Osteocyte (in vitro differentiated cells): ENCODE data around the gene SP2. TPM values are rescaled to one million over a fixed set of nuclear protein-coding genes. Genes with fewer than 3 reads are reported as not detected.

Experiments
- DNase-seq: peaks from one replicate; pipeline ENCODE4 v3.0.0; 2021; ENCODE audit warnings: mixed read lengths; ENCODE audit not compliant: unreplicated experiment; ENCODE audit errors: extremely low spot score
- H3K27ac Mint-ChIP-seq: one replicate; pipeline ENCODE4 v1.8.0; 2021; ENCODE audit warnings: mild to moderate bottlenecking, mixed read lengths; ENCODE audit not compliant: unreplicated experiment
- H3K27me3 Mint-ChIP-seq: one replicate; pipeline ENCODE4 v1.8.0; 2021; ENCODE audit warnings: mixed read lengths; ENCODE audit not compliant: unreplicated experiment
- H3K36me3 Mint-ChIP-seq: one replicate; pipeline ENCODE4 v1.8.0; 2021; ENCODE audit warnings: mixed read lengths; ENCODE audit not compliant: unreplicated experiment
- H3K4me1 Mint-ChIP-seq: one replicate; pipeline ENCODE4 v1.8.0; 2021; ENCODE audit warnings: mixed read lengths; ENCODE audit not compliant: unreplicated experiment
- H3K4me3 Mint-ChIP-seq: one replicate; pipeline ENCODE4 v1.8.0; 2021; ENCODE audit warnings: mild to moderate bottlenecking, moderate library complexity, mixed read lengths; ENCODE audit not compliant: unreplicated experiment
- H3K9me3 Mint-ChIP-seq: one replicate; pipeline ENCODE4 v1.8.0; 2021; ENCODE audit warnings: mixed read lengths; ENCODE audit not compliant: unreplicated experiment
- CTCF ChIP-seq: fragments of 200-600 bp; sonication (generic); IDR thresholded peaks from 2 replicates; pipeline ENCODE4 v1.5.0; 2021; ENCODE audit warnings: antibody characterized with exemption, mild to moderate bottlenecking, moderate library complexity
- total RNA-seq: library from RNA; stranded (reverse); gene quantifications from 2 replicates; pipeline ENCODE4 v1.2.1, GENCODE V29; 2021

SP2 gene
- total RNA-seq, 1 donor from 2014 or later = 19.9 TPM

- Mint-ChIP-seq H3K27me3 (no peaks in the 10 kb centered on the region), H3K4me3 (no peak overlapping the region), H3K36me3 (no peaks in the 10 kb centered on the region), H3K9me3 (no peaks in the 10 kb centered on the region), H3K4me1 (peaks cover 12% of the 10 kb centered on the region), H3K27ac (peak overlapping the region; percentile 34)
- no peak for DNase-seq
- peak; percentile 73 for TF ChIP-seq CTCF
Observed at GRCh38 chr17:47946929-47947397, 50.9 kb downstream of the SP2 start.

- H3K27me3 Mint-ChIP-seq = no peaks in the 10 kb centered on the region
- DNase-seq = no peak
- no peaks in the 10 kb centered on the region for H3K9me3 Mint-ChIP-seq
- H3K36me3 Mint-ChIP-seq = no peaks in the 10 kb centered on the region
- no peak overlapping the region for H3K27ac Mint-ChIP-seq
- no peak overlapping the region for H3K4me3 Mint-ChIP-seq
- TF ChIP-seq CTCF = no peak
- peaks cover 7% of the 10 kb centered on the region for H3K4me1 Mint-ChIP-seq
Observed at GRCh38 chr17:47948706-47949196, 52.7 kb downstream of the SP2 start.

- peak; percentile 95 for DNase-seq
- no peaks in the 10 kb centered on the region for H3K36me3 Mint-ChIP-seq
- peak; percentile 95 for TF ChIP-seq CTCF
- no peaks in the 10 kb centered on the region for H3K9me3 Mint-ChIP-seq
- peak overlapping the region; percentile 63 for H3K27ac Mint-ChIP-seq
- H3K27me3 Mint-ChIP-seq = no peaks in the 10 kb centered on the region
- peak overlapping the region; percentile 60 for H3K4me3 Mint-ChIP-seq
- H3K4me1 Mint-ChIP-seq = peaks cover 7% of the 10 kb centered on the region
Observed at GRCh38 chr17:47949197-47949759, 53.2 kb downstream of the SP2 start.

GRCh38 chr17:47949946-47950345 is 53.9 kb downstream of the SP2 start:
- H3K9me3 Mint-ChIP-seq = no peaks in the 10 kb centered on the region
- H3K27me3 Mint-ChIP-seq = no peaks in the 10 kb centered on the region
- TF ChIP-seq CTCF = no peak
- DNase-seq = no peak
- H3K4me1 Mint-ChIP-seq = peaks cover 7% of the 10 kb centered on the region
- no peak overlapping the region for H3K4me3 Mint-ChIP-seq
- H3K27ac Mint-ChIP-seq = no peak overlapping the region
- H3K36me3 Mint-ChIP-seq = no peaks in the 10 kb centered on the region

- no peaks in the 10 kb centered on the region for H3K27me3 Mint-ChIP-seq
Observed at GRCh38 chr17:47950448-47950847, 54.4 kb downstream of the SP2 start.

More at GRCh38 chr17:47950448-47950847, 54.4 kb downstream of the SP2 start:
- no peaks in the 10 kb centered on the region for H3K9me3 Mint-ChIP-seq
- H3K27ac Mint-ChIP-seq = no peak overlapping the region
- H3K36me3 Mint-ChIP-seq = no peaks in the 10 kb centered on the region
- H3K4me3 Mint-ChIP-seq = no peak overlapping the region
- DNase-seq = no peak
- no peak for TF ChIP-seq CTCF
- H3K4me1 Mint-ChIP-seq = peaks cover 7% of the 10 kb centered on the region
